Smooth muscle cell (in vitro differentiated cells): ENCODE measurements around the gene LTB4R2. TPM values are rescaled to one million over a fixed set of nuclear protein-coding genes. Genes with fewer than 3 reads are reported as not detected.
A peak's percentile ranks its signal among the peaks of the same experiment; 100 is the strongest.

Source experiments
- DNase-seq: peaks from one replicate; lab custom pipeline; 2025; ENCODE audit not compliant: unreplicated experiment; lab: John Stamatoyannopoulos, UW
- H2AFZ ChIP-seq: fragments of 200-600 bp; sonication (generic); 2 replicates; pipeline ENCODE4 v1.6.0; 2016; ENCODE audit warnings: antibody characterized with exemption, low read depth, mild to moderate bottlenecking
- H3F3A ChIP-seq: fragments of 200-600 bp; sonication (generic); 2 replicates; pipeline ENCODE4 v1.6.0; 2017; ENCODE audit warnings: antibody characterized with exemption, low read depth
- H3K27ac ChIP-seq: fragments of 200-600 bp; sonication (generic); 2 replicates; pipeline ENCODE4 v1.5.1; 2016; ENCODE audit warnings: low read depth, mild to moderate bottlenecking
- H3K27me3 ChIP-seq: fragments of 200-600 bp; sonication (generic); 2 replicates; pipeline ENCODE4 v1.6.1; 2016; ENCODE audit warnings: low read depth, mild to moderate bottlenecking
- H3K36me3 ChIP-seq: fragments of 200-600 bp; sonication (generic); 2 replicates; pipeline ENCODE4 v1.5.1; 2016; ENCODE audit warnings: low read depth
- H3K4me1 ChIP-seq: fragments of 200-600 bp; sonication (generic); 2 replicates; pipeline ENCODE4 v1.5.1; 2016; ENCODE audit warnings: low read depth
- H3K4me2 ChIP-seq: fragments of 200-600 bp; sonication (generic); 2 replicates; pipeline ENCODE4 v1.6.0; 2016; ENCODE audit warnings: mild to moderate bottlenecking
- H3K4me3 ChIP-seq: fragments of 200-600 bp; sonication (generic); 2 replicates; pipeline ENCODE4 v1.5.1; 2016; ENCODE audit warnings: mild to moderate bottlenecking
- H3K79me2 ChIP-seq: fragments of 200-600 bp; sonication (generic); 2 replicates; pipeline ENCODE4 v1.6.0; 2016; ENCODE audit warnings: low read depth, mild to moderate bottlenecking
- H3K9ac ChIP-seq: fragments of 200-600 bp; sonication (generic); 2 replicates; pipeline ENCODE4 v1.6.0; 2016; ENCODE audit warnings: low read depth
- H3K9me3 ChIP-seq: fragments of 200-600 bp; sonication (generic); replicated peaks from 2 replicates; pipeline ENCODE4 v1.5.1; 2016; ENCODE audit warnings: low read depth
- H4K20me1 ChIP-seq: fragments of 200-600 bp; sonication (generic); 2 replicates; pipeline ENCODE4 v1.6.0; 2016; ENCODE audit warnings: low read depth
- CTCF ChIP-seq: fragments of 200-600 bp; sonication (generic); IDR thresholded peaks from 2 replicates; pipeline ENCODE4 v1.5.1; 2017; ENCODE audit warnings: borderline replicate concordance, mild to moderate bottlenecking, antibody characterized with exemption; ENCODE audit not compliant: insufficient read depth, poor library complexity, severe bottlenecking
- WGBS: methylation state at CpG from one replicate; pipeline ENCODE4 v1.1.7; 2016; ENCODE audit warnings: low lambda C conversion rate; 5-methylcytosine and 5-hydroxymethylcytosine counted together
- polyA plus RNA-seq: library from polyadenylated mRNA; unstranded; fragments of >200 nt; fragmentation: Nextera tagmentation; extraction: Ambion mirVana; gene quantifications from 2 replicates; pipeline ENCODE4 v1.2.1, GENCODE V29; 2016
- total RNA-seq: library from RNA; depleted of rRNA; stranded (reverse); fragments of >200 nt; gene quantifications from 2 replicates; pipeline ENCODE4 v1.2.3, GENCODE V29; 2014

The LTB4R2 gene
- total and polyA plus RNA-seq, 2 experiments from 2014 or later = 0.70 to 2.8 TPM

GRCh38 chr14:24339284-24340151, 29.6 kb downstream of the LTB4R2 start, which contains the start of gene RIPK3:
RIPK3 (minus strand) TSS chr14:24339991; CDS start chr14:24339826, 165 bp downstream.
- H3K4me3 ChIP-seq = peak within 1 kb of the TSS; percentile 57

GRCh38 chr14:24340606-24341005, 30.7 kb downstream of the LTB4R2 start:
- H4K20me1 ChIP-seq = no peaks in the 10 kb centered on the region
- H3K27me3 ChIP-seq = peaks cover 92% of the 10 kb centered on the region
- 87% methylated on average over 1 of the region's 1 CpG for WGBS
- no peak overlapping the region for H3K4me3 ChIP-seq
- DNase-seq = no peak
- H3K36me3 ChIP-seq = no peaks in the 10 kb centered on the region
- H3K9ac ChIP-seq = no peak overlapping the region
- no peak overlapping the region for H3K4me2 ChIP-seq
- no peak overlapping the region for H3K27ac ChIP-seq
- no peaks in the 10 kb centered on the region for H3F3A ChIP-seq
- no peaks in the 10 kb centered on the region for H3K79me2 ChIP-seq
- H2AFZ ChIP-seq = no peak overlapping the region
- peaks cover 4% of the 10 kb centered on the region for H3K4me1 ChIP-seq
- H3K9me3 ChIP-seq = no peaks in the 10 kb centered on the region
- no peak for TF ChIP-seq CTCF

More at GRCh38 chr14:24339284-24340151, 29.6 kb downstream of the LTB4R2 start, which contains the start of gene RIPK3:
- no peak for DNase-seq
- Histone ChIP-seq H3K27ac (no peak within 1 kb of the TSS), H3K36me3 (no peaks in the 10 kb centered on the region), H3K9me3 (no peaks in the 10 kb centered on the region), H2AFZ (peak within 1 kb of the TSS; percentile 86), H3F3A (no peaks in the 10 kb centered on the region), H3K27me3 (peaks cover 92% of the 10 kb centered on the region), H3K4me2 (peak within 1 kb of the TSS; percentile 87), H3K4me1 (peaks cover 7% of the 10 kb centered on the region), H4K20me1 (no peaks in the 10 kb centered on the region), H3K79me2 (no peaks in the 10 kb centered on the region), H3K9ac (no peak within 1 kb of the TSS)
- 12% methylated on average over 48 of the region's 51 CpGs for WGBS
- no peak for TF ChIP-seq CTCF

GRCh38 chr14:24342889-24343288, 32.9 kb downstream of the LTB4R2 start:
- Histone ChIP-seq H3K79me2 (no peaks in the 10 kb centered on the region), H3K4me1 (peaks cover 4% of the 10 kb centered on the region), H3K9ac (no peak overlapping the region), H3K27ac (no peak overlapping the region), H3K4me3 (no peak overlapping the region), H4K20me1 (no peaks in the 10 kb centered on the region), H2AFZ (no peak overlapping the region), H3F3A (no peaks in the 10 kb centered on the region), H3K4me2 (no peak overlapping the region), H3K27me3 (peaks cover 87% of the 10 kb centered on the region), H3K9me3 (no peaks in the 10 kb centered on the region), H3K36me3 (no peaks in the 10 kb centered on the region)
- WGBS = 88% methylated on average over 4 of the region's 4 CpGs
- DNase-seq = no peak
- TF ChIP-seq CTCF = no peak
